HCT116 (cell line): ENCODE measurements around the gene CPA5.

Source experiments
- EZH2 ChIP-seq: fragments of 200-600 bp; sonication (generic); IDR thresholded peaks from 2 replicates; pipeline ENCODE4 v1.6.1; 2017; ENCODE audit warnings: antibody characterized with exemption, mixed run types
- JUND ChIP-seq: IDR thresholded peaks from 2 replicates; pipeline ENCODE4 v1.6.1; 2012
- REST ChIP-seq: IDR thresholded peaks from 2 replicates; pipeline ENCODE4 v1.6.1; 2012; ENCODE audit warnings: low read depth

GRCh38 chr7:130372402-130373165, 28.0 kb downstream of the CPA5 start:
- TF ChIP-seq EZH2 = no peak
- no peak for TF ChIP-seq JUND
- no peak for TF ChIP-seq REST
